GM19193 (cell line): Measurements from ENCODE around the gene PTPRM.

ENCODE experiments used
- POLR2A ChIP-seq: IDR thresholded peaks from 4 replicates; pipeline ENCODE4 v1.6.1; 2011; ENCODE audit not compliant: insufficient read depth, insufficient read length; ENCODE audit errors: extremely low read depth

PTPRM gene

DNA sequence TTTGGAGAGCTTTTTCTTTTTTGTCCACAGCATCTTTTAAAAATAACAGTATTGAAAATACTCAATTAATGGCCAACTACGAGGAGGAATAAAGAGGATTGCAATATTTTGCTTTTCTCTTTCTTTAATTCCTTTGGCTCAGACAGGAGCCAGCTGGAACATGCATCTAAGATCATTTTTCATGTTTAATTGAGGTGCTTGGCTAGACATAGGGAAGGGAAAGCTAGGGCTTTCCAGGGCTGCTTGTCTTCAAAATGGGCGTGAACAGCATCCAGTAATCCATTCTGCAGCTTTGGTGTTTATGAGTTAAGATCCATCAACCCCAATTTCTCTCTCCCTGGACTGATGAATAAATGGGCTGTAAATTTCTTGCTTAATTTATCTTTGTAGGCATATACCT is 323.0 kb downstream of the PTPRM start:
- TF ChIP-seq POLR2A, result no peak

DNA sequence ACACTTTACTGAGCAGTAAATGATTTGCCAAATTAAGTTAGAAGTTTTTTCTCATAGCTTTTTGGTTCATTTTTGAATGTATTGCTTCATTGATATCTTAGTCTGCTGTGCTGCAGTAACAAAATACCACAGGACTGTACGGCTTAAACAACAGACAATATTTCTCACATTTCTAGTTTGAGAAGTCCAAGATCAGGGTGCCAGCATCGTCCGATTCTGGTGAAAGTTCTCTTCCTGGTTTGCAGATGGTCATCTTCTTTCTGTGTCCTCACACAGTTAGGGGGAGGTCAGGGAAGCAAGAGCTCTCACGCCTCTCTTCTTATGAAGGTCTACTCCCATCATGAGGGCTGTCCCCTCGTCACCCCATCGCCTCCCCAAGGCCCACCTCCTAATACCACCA is 325.4 kb downstream of the PTPRM start:
- TF ChIP-seq POLR2A, result no peak

- TF ChIP-seq POLR2A, result no peak
These were observed 327.5 kb downstream of the PTPRM start for GRCh38 chr18:7894592-7894991.

- no peak for TF ChIP-seq POLR2A
These were observed 328.2 kb downstream of the PTPRM start for GRCh38 chr18:7895346-7895745.

DNA sequence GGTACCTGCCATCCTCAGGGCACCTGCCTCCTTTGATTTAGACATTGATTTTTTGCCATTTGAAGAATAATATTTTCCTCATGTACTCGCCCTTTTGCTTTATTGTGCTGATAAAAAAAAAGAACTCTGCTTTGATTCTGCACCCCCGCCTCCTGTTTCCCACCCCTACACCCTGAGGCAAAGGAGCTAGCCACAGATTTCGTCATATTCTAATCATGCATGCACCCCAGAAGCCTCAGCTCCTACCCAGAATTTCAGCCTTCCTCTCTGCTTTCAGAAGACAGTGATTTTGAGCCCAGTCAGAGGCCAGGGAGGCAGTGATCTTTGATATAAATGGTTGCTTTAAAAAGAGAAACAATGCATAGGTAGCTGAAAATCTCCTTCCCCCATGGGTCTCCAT is 329.0 kb downstream of the PTPRM start:
- TF ChIP-seq POLR2A, result no peak

DNA sequence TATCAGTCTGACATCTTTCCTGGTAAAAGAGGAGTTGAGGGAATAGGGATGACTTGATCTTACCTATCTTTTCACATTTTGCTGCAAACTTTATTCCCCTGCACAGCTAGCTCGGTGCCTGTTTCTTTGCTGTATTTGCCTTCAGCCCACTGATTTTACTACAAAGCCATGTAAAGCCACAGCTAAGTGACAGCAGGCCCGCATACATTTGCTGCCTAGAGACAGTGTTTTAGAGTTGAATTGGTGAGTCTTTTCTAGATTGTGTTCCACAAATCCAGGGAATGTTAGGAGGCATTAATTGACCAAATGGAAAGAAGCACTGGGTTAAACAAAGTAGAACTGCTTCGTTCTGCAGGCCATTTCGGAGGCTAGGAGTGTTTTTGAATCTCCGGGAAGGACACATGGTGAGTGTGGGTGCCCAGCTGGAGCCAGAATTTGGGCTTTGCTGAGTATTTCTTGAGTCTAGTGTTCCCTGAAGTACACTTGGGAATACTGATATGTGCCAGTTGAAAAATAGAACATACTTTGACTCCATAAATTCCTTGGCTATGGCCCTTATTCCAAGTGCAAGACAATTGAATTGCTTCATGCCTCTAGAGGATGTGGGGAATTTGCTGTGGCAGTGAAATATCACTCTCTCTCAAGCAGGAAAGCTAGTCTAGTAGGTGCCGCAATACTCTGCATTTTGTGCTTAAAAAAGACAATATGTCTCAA is 329.8 kb downstream of the PTPRM start:
- TF ChIP-seq POLR2A, result no peak

DNA sequence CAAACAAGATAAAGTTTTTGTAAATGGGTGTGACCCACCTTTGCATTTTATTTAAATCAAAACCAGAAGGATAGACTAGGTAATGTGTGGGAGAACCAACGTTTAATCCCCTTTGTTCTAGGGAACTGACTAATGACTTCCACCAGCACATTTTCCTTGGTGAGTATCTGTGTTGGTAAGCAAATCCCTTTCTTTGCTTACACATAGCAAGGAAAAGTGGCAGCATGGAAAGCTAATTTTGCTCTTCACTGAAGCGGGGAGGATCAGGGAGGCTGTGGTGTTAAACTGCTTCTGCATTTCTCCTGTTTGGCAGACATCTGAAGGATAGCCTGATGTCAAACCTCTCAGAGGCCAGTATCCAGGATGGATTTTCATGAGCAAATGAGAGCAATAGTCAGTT is 331.1 kb downstream of the PTPRM start:
- TF ChIP-seq POLR2A, result no peak

GRCh38 chr18:7899078-7899477 is 332.0 kb downstream of the PTPRM start:
- no peak for TF ChIP-seq POLR2A

DNA sequence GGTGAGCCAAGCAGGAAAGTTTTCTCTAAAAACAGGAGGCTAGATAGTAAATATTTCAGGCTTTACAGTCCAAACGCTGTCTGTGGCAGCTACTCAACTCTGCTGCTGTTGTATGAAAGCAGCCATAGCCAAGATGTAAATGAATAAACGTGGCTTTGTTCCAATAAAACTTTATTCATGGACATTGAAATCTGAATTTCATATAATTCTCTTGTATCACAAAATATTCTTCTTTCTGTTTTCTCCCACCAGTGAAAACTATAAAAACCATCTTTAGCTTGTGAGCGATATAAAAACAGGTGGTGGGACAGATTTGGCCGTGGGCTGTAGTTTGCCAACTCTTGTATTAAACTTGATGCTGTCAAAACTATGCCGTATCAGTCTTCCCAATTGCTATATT is 333.0 kb downstream of the PTPRM start:
- TF ChIP-seq POLR2A, result no peak

GRCh38 chr18:7901657-7902056 is 334.5 kb downstream of the PTPRM start:
- TF ChIP-seq POLR2A, result no peak

DNA sequence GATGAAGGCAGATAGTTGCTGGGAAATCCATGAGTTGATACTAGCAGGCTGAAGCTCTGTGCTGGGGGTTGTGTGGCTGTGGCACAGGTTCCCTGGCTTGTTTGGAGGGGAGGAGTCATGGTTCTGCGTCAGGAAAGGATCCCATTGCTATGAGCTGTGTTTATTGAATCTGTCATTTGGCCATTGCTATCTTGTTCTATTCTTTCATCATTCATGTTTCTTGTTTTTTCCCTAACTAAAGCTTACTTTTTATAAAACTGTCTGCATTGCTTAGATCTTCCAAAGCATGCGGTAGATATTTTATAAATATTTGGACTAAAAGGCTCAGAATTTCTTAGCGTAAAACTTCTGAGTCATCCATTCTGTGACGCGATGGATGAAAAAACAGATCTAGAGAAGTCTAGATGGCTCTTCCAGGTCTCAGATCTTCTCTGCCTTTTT is 335.3 kb downstream of the PTPRM start:
- TF ChIP-seq POLR2A, result no peak

DNA sequence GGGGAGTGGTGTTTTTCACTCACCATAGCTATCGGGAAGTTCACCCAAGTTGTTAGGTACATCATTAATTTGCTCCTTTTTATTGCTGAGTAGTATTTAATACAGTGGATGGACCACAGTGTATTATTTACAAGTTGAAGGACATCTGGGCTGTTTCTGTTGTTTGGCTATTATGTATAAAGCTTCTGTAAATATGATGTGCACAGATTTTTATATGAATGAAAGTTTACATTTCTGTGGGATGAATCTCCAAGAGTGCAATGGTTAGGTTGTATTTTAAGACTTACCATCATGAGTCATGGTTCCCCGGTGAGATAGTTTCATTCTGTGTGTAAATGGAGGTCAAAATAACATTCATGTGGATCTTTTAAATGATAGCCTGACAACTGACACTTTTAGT is 337.4 kb downstream of the PTPRM start:
- TF ChIP-seq POLR2A, result no peak

- TF ChIP-seq POLR2A, result no peak
These were observed 341.7 kb downstream of the PTPRM start for GRCh38 chr18:7908681-7909299.

DNA sequence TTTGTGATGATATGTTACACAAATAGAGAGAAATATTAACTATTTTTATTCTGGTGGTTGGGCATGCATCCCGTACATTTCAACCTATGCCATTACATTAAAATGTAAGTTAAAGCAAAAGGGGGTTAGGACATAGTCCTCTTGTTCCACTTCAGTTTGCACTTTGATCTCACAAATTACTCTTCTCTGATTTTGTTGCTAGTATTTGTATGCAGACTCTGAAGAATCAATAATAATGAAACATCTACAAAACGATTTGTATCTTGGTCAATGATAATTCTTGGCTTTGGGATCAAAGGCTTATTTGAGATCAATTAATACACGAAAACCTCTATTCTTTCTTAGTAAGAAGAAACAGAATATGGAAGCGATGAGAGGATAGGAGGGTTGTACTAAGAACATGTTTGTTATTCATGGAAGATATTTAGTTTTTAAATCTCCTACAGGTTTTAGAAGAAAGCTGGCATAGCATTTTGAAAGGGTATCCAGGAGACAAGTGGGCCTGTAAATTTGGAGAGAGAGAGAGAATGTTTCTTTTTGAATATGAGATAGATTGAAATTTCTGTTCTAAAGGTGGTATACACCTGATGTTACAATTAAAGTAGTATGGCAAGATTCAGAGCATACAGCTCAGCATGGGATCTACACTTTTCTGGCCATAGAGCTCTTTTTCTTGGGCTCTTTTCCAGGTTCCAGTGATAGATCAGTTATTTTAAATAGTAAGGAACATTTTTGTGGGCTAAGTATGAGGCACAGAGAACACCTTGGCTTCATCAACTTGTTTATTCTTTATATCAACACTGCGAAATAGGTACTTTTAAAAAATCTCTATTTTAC is 347.9 kb downstream of the PTPRM start:
- no peak for TF ChIP-seq POLR2A

GRCh38 chr18:7918701-7919100 is 351.6 kb downstream of the PTPRM start:
- no peak for TF ChIP-seq POLR2A

GRCh38 chr18:7919565-7919964 is 352.4 kb downstream of the PTPRM start:
- TF ChIP-seq POLR2A, result no peak
